GM12865 (cell line): Measurements from ENCODE around the gene ARL6IP6.

Experiments
- DNase-seq: peaks from one replicate; pipeline ENCODE4 v3.0.0; 2010; ENCODE audit warnings: low read depth
- H3K4me3 ChIP-seq: 2 replicates; pipeline ENCODE4 v1.5.1; 2011; ENCODE audit warnings: mild to moderate bottlenecking, low read depth, low read length, control low read depth
- CTCF ChIP-seq: IDR thresholded peaks from 2 replicates; pipeline ENCODE4 v1.5.1; 2011; ENCODE audit warnings: low read length, control low read depth, low read depth, inconsistent platforms; ENCODE audit not compliant: insufficient read depth; ENCODE audit errors: missing control alignments

ARL6IP6 gene

GRCh38 chr2:152763651-152764050 lies 45.2 kb downstream of the ARL6IP6 start:
- TF ChIP-seq CTCF: no peak
- no peak for DNase-seq
- H3K4me3 ChIP-seq: no peak overlapping the region

GRCh38 chr2:152766928-152767327 lies 48.5 kb downstream of the ARL6IP6 start:
- TF ChIP-seq CTCF: no peak
- no peak for DNase-seq
- H3K4me3 ChIP-seq: no peak overlapping the region

- DNase-seq: no peak
- H3K4me3 ChIP-seq: no peak overlapping the region
- TF ChIP-seq CTCF: no peak
These were observed 62.8 kb downstream of the ARL6IP6 start for GRCh38 chr2:152781175-152781574.

- DNase-seq: no peak
- no peak for TF ChIP-seq CTCF
- H3K4me3 ChIP-seq: no peak overlapping the region
These were observed 63.8 kb downstream of the ARL6IP6 start for GRCh38 chr2:152782171-152782570.

- H3K4me3 ChIP-seq: no peak overlapping the region
- no peak for TF ChIP-seq CTCF
- no peak for DNase-seq
These were observed 72.5 kb downstream of the ARL6IP6 start for GRCh38 chr2:152790883-152791282.

GRCh38 chr2:152791979-152792378 lies 73.6 kb downstream of the ARL6IP6 start:
- no peak for DNase-seq
- no peak for TF ChIP-seq CTCF
- no peak overlapping the region for H3K4me3 ChIP-seq

GRCh38 chr2:152792974-152793373 lies 74.6 kb downstream of the ARL6IP6 start:
- H3K4me3 ChIP-seq: no peak overlapping the region
- TF ChIP-seq CTCF: no peak

More at GRCh38 chr2:152792974-152793373, 74.6 kb downstream of the ARL6IP6 start:
- DNase-seq: no peak
